Measurements from ENCODE around the gene MMEL1. TPM values are rescaled to one million over a fixed set of nuclear protein-coding genes. Genes with fewer than 3 reads are reported as not detected.

MMEL1 gene
- total RNA-seq, 1 experiment from 2014 or later = not detected

- H4K20me1 ChIP-seq (ENCODE audit: low read length) = no peaks in the 10 kb centered on the region
- peaks cover 93% of the 10 kb centered on the region for H3K27me3 ChIP-seq (ENCODE audit: low read length)
- no peak overlapping the region for H3K27ac ChIP-seq (ENCODE audit: low read length)
- POLR2A ChIA-PET (ENCODE audit: unreplicated experiment) = no interaction called here
- H3K4me2 ChIP-seq (ENCODE audit: low read length) = no peak overlapping the region
- CTCF ChIA-PET = no interaction called here
- DNase-seq (no peak), ATAC-seq (no peak)
- no peaks in the 10 kb centered on the region for H3K79me2 ChIP-seq (ENCODE audit: low read length)
- intact Hi-C loops (cut with micrococcal nuclease) = no loop called here
- H3K4me3 ChIP-seq (ENCODE audit: low read length) = no peak overlapping the region
- H3K9me3 ChIP-seq (ENCODE audit: low read length) = peaks cover 17% of the 10 kb centered on the region
- no peaks in the 10 kb centered on the region for H3K9me2 ChIP-seq (replicated peaks; ENCODE audit: low read length)
- TF ChIP-seq EZH2phosphoT487 (IDR thresholded peaks at IDR 0.05; ENCODE audit: borderline replicate concordance, low read length) (no peak), EZH2 (IDR thresholded peaks at IDR 0.05; ENCODE audit: low read length, unreplicated experiment) (no peak)
- TF ChIP-seq, protein P1, sequence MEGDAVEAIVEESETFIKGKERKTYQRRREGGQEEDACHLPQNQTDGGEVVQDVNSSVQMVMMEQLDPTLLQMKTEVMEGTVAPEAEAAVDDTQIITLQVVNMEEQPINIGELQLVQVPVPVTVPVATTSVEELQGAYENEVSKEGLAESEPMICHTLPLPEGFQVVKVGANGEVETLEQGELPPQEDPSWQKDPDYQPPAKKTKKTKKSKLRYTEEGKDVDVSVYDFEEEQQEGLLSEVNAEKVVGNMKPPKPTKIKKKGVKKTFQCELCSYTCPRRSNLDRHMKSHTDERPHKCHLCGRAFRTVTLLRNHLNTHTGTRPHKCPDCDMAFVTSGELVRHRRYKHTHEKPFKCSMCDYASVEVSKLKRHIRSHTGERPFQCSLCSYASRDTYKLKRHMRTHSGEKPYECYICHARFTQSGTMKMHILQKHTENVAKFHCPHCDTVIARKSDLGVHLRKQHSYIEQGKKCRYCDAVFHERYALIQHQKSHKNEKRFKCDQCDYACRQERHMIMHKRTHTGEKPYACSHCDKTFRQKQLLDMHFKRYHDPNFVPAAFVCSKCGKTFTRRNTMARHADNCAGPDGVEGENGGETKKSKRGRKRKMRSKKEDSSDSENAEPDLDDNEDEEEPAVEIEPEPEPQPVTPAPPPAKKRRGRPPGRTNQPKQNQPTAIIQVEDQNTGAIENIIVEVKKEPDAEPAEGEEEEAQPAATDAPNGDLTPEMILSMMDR (conservative IDR thresholded peaks at IDR 0.05; ENCODE audit: low read depth, low read length) = no peak
- BruUV-seq (replicated peaks) = no TSS peak
- no peaks in the 10 kb centered on the region for H3F3A ChIP-seq (ENCODE audit: low read length, unreplicated experiment)
- no peak overlapping the region for H2AFZ ChIP-seq (ENCODE audit: low read length)
- H3K4me1 ChIP-seq (ENCODE audit: insufficient read depth, low read length) = no peaks in the 10 kb centered on the region
- H3K36me3 ChIP-seq (ENCODE audit: low read depth, low read length) = no peaks in the 10 kb centered on the region
- no peak overlapping the region for H3K9ac ChIP-seq (ENCODE audit: low read length)
Observed at GRCh38 chr1:2650967-2651645, 18.3 kb upstream of the MMEL1 start.

DNA sequence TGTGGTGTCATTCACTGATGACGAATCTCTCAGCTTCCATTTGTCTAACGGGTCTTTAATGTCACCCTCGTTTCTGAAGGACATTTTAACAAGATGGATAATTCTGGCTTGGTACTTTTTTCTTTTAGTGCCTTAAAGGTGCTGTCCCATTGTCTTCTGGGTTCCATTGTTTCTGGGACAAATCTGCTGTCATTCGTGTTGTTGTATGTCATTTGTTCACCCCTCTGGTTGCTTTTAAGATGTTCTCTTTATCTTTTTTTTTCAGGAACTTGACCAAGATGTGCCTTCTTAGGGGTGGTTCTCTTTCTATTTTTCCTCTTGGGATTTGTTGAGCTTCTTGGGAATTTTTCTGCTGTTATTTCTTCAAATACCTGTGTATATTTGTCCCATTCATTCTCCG, 14.0 kb upstream of the MMEL1 start:
- POLR2A ChIA-PET (ENCODE audit: unreplicated experiment) = no interaction called here
- H3K36me3 ChIP-seq (ENCODE audit: low read depth, low read length) = no peaks in the 10 kb centered on the region
- TF ChIP-seq EZH2 (IDR thresholded peaks at IDR 0.05; ENCODE audit: low read length, unreplicated experiment) (no peak), EZH2phosphoT487 (IDR thresholded peaks at IDR 0.05; ENCODE audit: borderline replicate concordance, low read length) (no peak)
- TF ChIP-seq, protein P1 (conservative IDR thresholded peaks at IDR 0.05; ENCODE audit: low read depth, low read length) = no peak
- BruUV-seq (replicated peaks) = no TSS peak
- no peak overlapping the region for H3K4me3 ChIP-seq (ENCODE audit: low read length)
- CTCF ChIA-PET = interaction anchor here (0.6 kb wide), 1 partner anchor 61 kb away, joined by 3 read pairs; no protein-coding TSS in a partner anchor
- H3K79me2 ChIP-seq (ENCODE audit: low read length) = peaks cover 10% of the 10 kb centered on the region
- H4K20me1 ChIP-seq (ENCODE audit: low read length) = no peaks in the 10 kb centered on the region
- intact Hi-C loops (cut with micrococcal nuclease) = loop anchor here (10.0 kb wide), 1 partner anchor 232 kb away; the partner anchor contains the start of gene PEX10
- no peak overlapping the region for H3K27ac ChIP-seq (ENCODE audit: low read length)
- no peak overlapping the region for H3K9ac ChIP-seq (ENCODE audit: low read length)
- H3K9me3 ChIP-seq (ENCODE audit: low read length) = peaks cover 17% of the 10 kb centered on the region
- no peak overlapping the region for H3K4me2 ChIP-seq (ENCODE audit: low read length)
- H3K9me2 ChIP-seq (replicated peaks; ENCODE audit: low read length) = no peaks in the 10 kb centered on the region
- no peak overlapping the region for H2AFZ ChIP-seq (ENCODE audit: low read length)
- no peaks in the 10 kb centered on the region for H3F3A ChIP-seq (ENCODE audit: low read length, unreplicated experiment)
- H3K27me3 ChIP-seq (ENCODE audit: low read length) = peaks cover 53% of the 10 kb centered on the region
- no peak for DNase-seq
- no peak for ATAC-seq
- peaks cover 7% of the 10 kb centered on the region for H3K4me1 ChIP-seq (ENCODE audit: insufficient read depth, low read length)

- intact Hi-C loops (cut with micrococcal nuclease) = loop anchor here (10.0 kb wide), 1 partner anchor 231 kb away; the partner anchor contains the start of gene PEX10
- Histone ChIP-seq H3K27me3 (ENCODE audit: low read length) (peaks cover 43% of the 10 kb centered on the region), H3K4me3 (ENCODE audit: low read length) (no peak overlapping the region), H2AFZ (ENCODE audit: low read length) (no peak overlapping the region), H3K36me3 (ENCODE audit: low read depth, low read length) (no peaks in the 10 kb centered on the region), H3F3A (ENCODE audit: low read length, unreplicated experiment) (no peaks in the 10 kb centered on the region), H3K27ac (ENCODE audit: low read length) (no peak overlapping the region), H3K9ac (ENCODE audit: low read length) (no peak overlapping the region), H3K4me1 (ENCODE audit: insufficient read depth, low read length) (peaks cover 8% of the 10 kb centered on the region), H3K9me3 (ENCODE audit: low read length) (peaks cover 17% of the 10 kb centered on the region), H3K79me2 (ENCODE audit: low read length) (peaks cover 11% of the 10 kb centered on the region), H4K20me1 (ENCODE audit: low read length) (no peaks in the 10 kb centered on the region), H3K4me2 (ENCODE audit: low read length) (no peak overlapping the region), H3K9me2 (replicated peaks; ENCODE audit: low read length) (no peaks in the 10 kb centered on the region)
- POLR2A ChIA-PET (ENCODE audit: unreplicated experiment) = no interaction called here
- CTCF ChIA-PET = no interaction called here
- no peak for ATAC-seq
- no peak for DNase-seq
- BruUV-seq (replicated peaks) = no TSS peak
- no peak for TF ChIP-seq EZH2 (IDR thresholded peaks at IDR 0.05; ENCODE audit: low read length, unreplicated experiment)
- TF ChIP-seq, protein P1 (conservative IDR thresholded peaks at IDR 0.05; ENCODE audit: low read depth, low read length) = no peak
- TF ChIP-seq EZH2phosphoT487 (IDR thresholded peaks at IDR 0.05; ENCODE audit: borderline replicate concordance, low read length) = no peak
Observed at GRCh38 chr1:2645776-2646175, 13.0 kb upstream of the MMEL1 start.
